Thymus (tissue), 11 donors: ENCODE measurements around the gene SARS2. TPM values are rescaled to one million over a fixed set of nuclear protein-coding genes. Genes with fewer than 3 reads are reported as not detected.

Experiments
- DNase-seq, 9 donors: peaks; one replicate each; pipeline ENCODE4 v3.0.0-alpha.2; 2013; ENCODE audit warnings: low spot score in 9 of 9, low read depth in 6 of 9, missing footprints in 1 of 9
- H3K27ac ChIP-seq, 2 donors: one replicate each; pipeline ENCODE4 v1.5.1; 2013; ENCODE audit warnings: control low read depth in 1 of 2, low read depth in 1 of 2, low read length in 1 of 2, mild to moderate bottlenecking in 1 of 2, moderate library complexity in 1 of 2
- H3K27me3 ChIP-seq, 2 donors: one replicate each; pipeline ENCODE4 v1.5.1; 2013; ENCODE audit warnings: low read length in 1 of 2; ENCODE audit not compliant: control insufficient read depth in 2 of 2, insufficient read depth in 1 of 2
- H3K36me3 ChIP-seq, 2 donors: one replicate each; pipeline ENCODE4 v1.5.1; 2013; ENCODE audit warnings: low read length in 1 of 2, mild to moderate bottlenecking in 1 of 2, moderate library complexity in 1 of 2; ENCODE audit not compliant: control insufficient read depth in 2 of 2, insufficient read depth in 2 of 2
- H3K4me1 ChIP-seq, 2 donors: one replicate each; pipeline ENCODE4 v1.5.1; 2013; ENCODE audit warnings: low read length in 2 of 2; ENCODE audit not compliant: control insufficient read depth in 2 of 2, insufficient read depth in 2 of 2
- H3K4me3 ChIP-seq, 2 donors: one replicate each; pipeline ENCODE4 v1.5.1; 2013; ENCODE audit warnings: low read length in 2 of 2, control low read depth in 1 of 2, mild to moderate bottlenecking in 1 of 2
- H3K9me3 ChIP-seq, 2 donors: one replicate each; pipeline ENCODE4 v1.5.1; 2013; ENCODE audit warnings: low read length in 1 of 2, mild to moderate bottlenecking in 1 of 2; ENCODE audit not compliant: control insufficient read depth in 2 of 2, insufficient read depth in 1 of 2
- WGBS: extraction: QIAGEN DNeasy Blood & Tissue Kit; methylation state at CpG from one replicate; pipeline ENCODE4 v1.1.7; 2013; 5-methylcytosine and 5-hydroxymethylcytosine counted together
- polyA plus RNA-seq: library from polyadenylated mRNA; stranded (reverse); fragments of 200-250 nt; gene quantifications from one replicate; pipeline ENCODE4 v1.2.3, GENCODE V29; 2013
- total RNA-seq: library from RNA; stranded (reverse); fragments of 120-200 nt; gene quantifications from one replicate; pipeline ENCODE4 v1.2.4, GENCODE V29; 2013
- donor health status: healthy.

The SARS2 gene
- total and polyA plus RNA-seq, 2 donors, result 15.0 to 30.9 TPM

DNA sequence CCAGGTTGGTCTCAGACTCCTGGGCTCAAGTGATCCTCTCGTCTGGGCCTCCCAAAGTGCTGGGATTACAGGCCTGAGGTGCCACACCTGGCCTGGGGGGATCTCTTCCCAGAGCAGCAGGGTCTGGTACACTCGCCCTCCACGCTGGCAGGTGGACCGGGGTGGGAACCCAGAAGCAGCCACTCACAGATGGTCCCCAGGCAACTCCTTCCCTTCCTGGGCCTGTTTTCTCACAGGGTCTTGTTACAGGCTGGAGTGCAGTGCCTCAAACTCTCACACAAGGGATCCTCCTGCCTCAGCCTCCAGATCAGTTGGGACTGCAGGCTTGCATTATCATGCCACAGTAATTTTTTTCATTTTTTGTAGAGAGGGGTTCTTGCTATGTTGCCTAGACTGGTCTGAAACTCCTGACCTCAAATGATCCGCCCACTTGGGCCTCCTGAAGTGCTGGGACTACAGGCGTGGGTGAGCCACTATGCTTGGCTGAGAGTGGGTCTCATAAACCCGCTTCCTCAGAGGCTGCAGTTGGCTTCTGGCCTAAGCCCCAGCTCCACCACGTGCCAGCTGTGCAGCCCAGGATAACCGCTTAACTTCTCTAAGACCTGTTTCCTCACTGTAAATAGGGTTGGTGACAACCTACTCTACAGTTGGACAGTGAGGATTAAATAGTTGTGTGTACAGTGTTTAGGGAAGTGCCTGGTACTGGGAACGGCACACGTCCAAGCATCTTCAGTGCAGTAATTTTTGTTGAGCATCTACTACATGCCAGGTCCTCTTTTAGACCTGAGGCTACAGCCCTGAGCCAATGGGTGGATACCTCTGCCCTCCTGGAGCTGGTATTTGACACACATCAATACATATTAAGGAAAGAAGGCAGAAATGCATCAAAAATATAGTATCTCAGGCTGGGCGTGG lies 17.7 kb downstream of the SARS2 start:
- H3K4me1 ChIP-seq, result peaks cover 0 to 7% of the 10 kb centered on the region in 2 donors
- peaks cover 2 to 9% of the 10 kb centered on the region in 2 donors for H3K36me3 ChIP-seq
- WGBS, result 79% methylated on average over 12 of the region's 12 CpGs
- no peak for DNase-seq
- H3K9me3 ChIP-seq, result peaks cover 0 to 6% of the 10 kb centered on the region in 2 donors
- peaks cover 0 to 23% of the 10 kb centered on the region in 2 donors for H3K27me3 ChIP-seq
- H3K27ac ChIP-seq, result no peak overlapping the region
- no peak overlapping the region for H3K4me3 ChIP-seq

DNA sequence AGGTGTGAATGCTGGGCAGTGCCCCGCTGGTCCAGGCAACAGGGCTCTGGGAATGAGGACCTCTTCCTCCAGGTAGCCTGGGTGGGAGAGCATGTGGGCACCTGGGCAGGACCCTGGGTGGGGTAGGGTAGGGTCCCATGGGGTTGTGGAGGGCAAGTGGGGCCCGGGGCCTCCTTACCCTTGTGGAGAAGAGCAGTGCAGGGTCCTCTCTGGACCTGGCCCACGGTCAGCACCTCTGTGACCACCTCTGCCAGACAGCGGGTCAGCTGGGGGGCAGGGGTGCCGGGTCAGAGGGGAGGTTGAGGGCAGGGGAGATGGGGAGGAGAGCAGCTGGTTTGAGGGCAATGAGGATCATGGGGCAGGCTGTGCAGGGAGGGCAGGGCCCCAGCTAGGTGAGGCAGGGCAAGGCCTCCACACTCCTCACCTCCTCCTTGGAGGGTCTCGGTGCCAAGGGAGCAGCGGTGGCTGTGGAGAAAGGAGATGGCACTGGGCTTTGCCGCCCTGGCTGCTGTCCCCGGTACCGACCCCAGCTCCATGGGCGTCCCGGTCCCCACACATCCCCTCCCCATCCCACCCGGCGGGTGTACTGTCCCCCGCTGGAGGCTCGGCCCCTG lies 19.1 kb downstream of the SARS2 start:
- Histone ChIP-seq H3K4me1 (peaks cover 0 to 7% of the 10 kb centered on the region in 2 donors), H3K9me3 (peaks cover 0 to 6% of the 10 kb centered on the region in 2 donors), H3K36me3 (peaks cover 12 to 22% of the 10 kb centered on the region in 2 donors), H3K27ac (no peak overlapping the region), H3K27me3 (peaks cover 0 to 23% of the 10 kb centered on the region in 2 donors), H3K4me3 (no peak overlapping the region)
- WGBS, result 82% methylated on average over 16 of the region's 16 CpGs
- DNase-seq, result no peak

DNA sequence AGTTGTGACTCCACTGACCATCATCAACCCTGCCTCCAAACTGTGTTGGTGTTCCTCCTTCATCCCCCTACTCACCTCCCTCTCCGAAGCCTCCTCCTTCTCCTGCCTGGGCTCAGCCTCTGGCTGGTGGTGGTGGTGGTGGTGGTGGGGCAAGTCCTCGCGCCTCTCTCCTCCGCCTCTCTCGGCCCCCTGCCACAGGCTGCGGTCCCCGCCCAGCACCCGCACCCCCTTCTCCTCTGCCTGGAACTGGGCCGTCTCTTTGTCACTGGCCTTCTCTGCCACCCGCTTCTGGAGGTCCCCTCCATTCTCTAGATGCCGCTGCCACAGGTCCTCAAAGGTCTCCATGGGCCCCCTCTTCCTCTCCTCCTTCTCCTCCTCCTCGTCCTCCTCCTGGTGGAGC lies 20.1 kb downstream of the SARS2 start:
- H3K4me3 ChIP-seq, result no peak overlapping the region
- 96% methylated on average over 12 of the region's 12 CpGs for WGBS
- DNase-seq, result no peak

DNA sequence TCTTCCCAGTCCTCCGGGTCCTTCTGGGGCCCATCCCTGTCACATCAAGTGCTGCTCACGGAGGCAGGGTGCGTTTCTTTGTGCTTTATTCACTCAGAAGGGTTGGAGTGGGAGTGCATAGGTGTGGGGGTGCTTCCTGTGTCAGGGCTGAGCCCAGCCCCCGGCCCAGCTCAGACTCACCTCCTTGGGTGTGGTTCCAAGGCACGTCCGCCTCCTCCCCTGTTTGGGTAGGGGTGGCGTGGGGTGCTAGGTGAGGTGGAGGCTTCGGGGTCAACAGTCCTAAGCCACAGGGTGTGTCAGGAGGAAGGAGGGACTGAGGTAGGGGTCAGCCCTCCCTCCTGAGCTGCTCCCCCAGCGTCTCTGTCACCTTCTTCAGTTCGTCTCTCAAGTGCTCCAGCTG lies 21.7 kb downstream of the SARS2 start:
- Histone ChIP-seq H3K4me3 (no peak overlapping the region), H3K4me1 (peaks cover 0 to 7% of the 10 kb centered on the region in 2 donors), H3K9me3 (peaks cover 0 to 6% of the 10 kb centered on the region in 2 donors), H3K27ac (no peak overlapping the region), H3K27me3 (peaks cover 0 to 23% of the 10 kb centered on the region in 2 donors), H3K36me3 (peaks cover 22 to 36% of the 10 kb centered on the region in 2 donors)
- peak in 1 of 9 donors; percentile 33 for DNase-seq
- 87% methylated on average over 10 of the region's 10 CpGs for WGBS

More for the DNA sequence above, 20.1 kb downstream of the SARS2 start:
- no peak overlapping the region for H3K27ac ChIP-seq
- peaks cover 0 to 6% of the 10 kb centered on the region in 2 donors for H3K9me3 ChIP-seq
- H3K27me3 ChIP-seq, result peaks cover 0 to 23% of the 10 kb centered on the region in 2 donors
- H3K4me1 ChIP-seq, result peaks cover 0 to 7% of the 10 kb centered on the region in 2 donors
- H3K36me3 ChIP-seq, result peaks cover 17 to 24% of the 10 kb centered on the region in 2 donors

DNA sequence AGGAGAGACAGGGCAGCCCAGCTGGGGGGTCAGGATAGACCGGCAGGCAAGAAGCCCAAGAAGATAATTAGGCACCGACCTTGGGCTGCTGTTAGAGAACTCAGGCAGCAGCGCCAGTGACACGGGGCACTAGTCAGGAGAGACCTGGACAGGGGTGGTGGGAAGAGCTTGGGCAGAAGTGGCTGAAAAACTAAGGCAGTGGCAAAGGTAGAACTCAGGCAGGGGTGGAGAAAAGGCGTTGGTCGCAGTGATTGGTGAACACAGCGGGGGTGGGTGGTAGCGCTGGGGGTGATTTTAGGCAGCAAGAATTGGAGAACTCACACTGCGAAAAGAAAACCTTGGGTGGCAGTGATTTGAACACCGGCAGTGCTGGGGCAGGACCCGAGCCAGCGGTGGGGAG lies 22.9 kb downstream of the SARS2 start:
- H3K9me3 ChIP-seq, result peaks cover 0 to 6% of the 10 kb centered on the region in 2 donors
- H3K27me3 ChIP-seq, result peaks cover 0 to 18% of the 10 kb centered on the region in 2 donors
- peaks cover 0 to 7% of the 10 kb centered on the region in 2 donors for H3K4me1 ChIP-seq
- WGBS, result 98% methylated on average over 12 of the region's 12 CpGs
- no peak for DNase-seq
- no peak overlapping the region for H3K4me3 ChIP-seq
- peaks cover 22 to 36% of the 10 kb centered on the region in 2 donors for H3K36me3 ChIP-seq
- no peak overlapping the region for H3K27ac ChIP-seq

DNA sequence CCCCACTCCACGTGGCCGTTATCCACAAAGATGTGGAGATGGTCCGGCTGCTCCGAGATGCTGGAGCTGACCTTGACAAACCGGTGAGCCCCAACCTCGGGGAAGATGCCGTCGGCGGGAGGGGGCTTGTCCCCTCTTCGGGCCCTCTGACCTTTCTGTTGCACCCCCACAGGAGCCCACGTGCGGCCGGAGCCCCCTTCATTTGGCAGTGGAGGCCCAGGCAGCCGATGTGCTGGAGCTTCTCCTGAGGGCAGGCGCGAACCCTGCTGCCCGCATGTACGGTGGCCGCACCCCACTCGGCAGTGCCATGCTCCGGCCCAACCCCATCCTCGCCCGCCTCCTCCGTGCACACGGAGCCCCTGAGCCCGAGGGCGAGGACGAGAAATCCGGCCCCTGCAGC lies 23.3 kb downstream of the SARS2 start:
- peaks cover 0 to 7% of the 10 kb centered on the region in 2 donors for H3K4me1 ChIP-seq
- H3K4me3 ChIP-seq, result no peak overlapping the region
- DNase-seq, result no peak
- H3K27ac ChIP-seq, result no peak overlapping the region
- H3K36me3 ChIP-seq, result peaks cover 22 to 36% of the 10 kb centered on the region in 2 donors
- peaks cover 0 to 6% of the 10 kb centered on the region in 2 donors for H3K9me3 ChIP-seq
- peaks cover 0 to 14% of the 10 kb centered on the region in 2 donors for H3K27me3 ChIP-seq
- 98% methylated on average over 29 of the region's 29 CpGs for WGBS

DNA sequence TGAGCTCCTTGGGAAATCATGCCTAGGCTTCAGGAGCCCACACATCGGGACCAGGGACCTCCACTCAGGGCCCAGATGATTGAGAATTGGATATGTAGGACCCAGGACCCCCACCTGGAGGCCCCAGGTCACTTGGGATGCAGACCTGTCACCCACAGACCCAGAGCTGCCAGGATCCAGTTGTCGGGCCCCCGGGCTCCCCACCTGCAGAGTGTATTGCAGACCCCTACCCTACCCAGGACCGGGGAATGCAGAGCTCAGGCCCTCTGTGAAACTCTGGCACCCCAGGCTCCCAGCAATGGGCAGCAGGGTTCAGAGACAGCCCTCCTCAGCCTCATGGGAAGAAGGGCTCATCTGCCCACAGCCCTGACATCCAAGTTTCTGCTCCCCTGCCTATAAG lies 24.9 kb downstream of the SARS2 start:
- DNase-seq, result no peak
- Histone ChIP-seq H3K9me3 (peaks cover 0 to 5% of the 10 kb centered on the region in 2 donors), H3K27ac (no peak overlapping the region), H3K4me1 (peaks cover 0 to 6% of the 10 kb centered on the region in 2 donors), H3K36me3 (peaks cover 22 to 36% of the 10 kb centered on the region in 2 donors), H3K4me3 (no peak overlapping the region), H3K27me3 (no peaks in the 10 kb centered on the region)
- 98% methylated on average over 4 of the region's 4 CpGs for WGBS

DNA sequence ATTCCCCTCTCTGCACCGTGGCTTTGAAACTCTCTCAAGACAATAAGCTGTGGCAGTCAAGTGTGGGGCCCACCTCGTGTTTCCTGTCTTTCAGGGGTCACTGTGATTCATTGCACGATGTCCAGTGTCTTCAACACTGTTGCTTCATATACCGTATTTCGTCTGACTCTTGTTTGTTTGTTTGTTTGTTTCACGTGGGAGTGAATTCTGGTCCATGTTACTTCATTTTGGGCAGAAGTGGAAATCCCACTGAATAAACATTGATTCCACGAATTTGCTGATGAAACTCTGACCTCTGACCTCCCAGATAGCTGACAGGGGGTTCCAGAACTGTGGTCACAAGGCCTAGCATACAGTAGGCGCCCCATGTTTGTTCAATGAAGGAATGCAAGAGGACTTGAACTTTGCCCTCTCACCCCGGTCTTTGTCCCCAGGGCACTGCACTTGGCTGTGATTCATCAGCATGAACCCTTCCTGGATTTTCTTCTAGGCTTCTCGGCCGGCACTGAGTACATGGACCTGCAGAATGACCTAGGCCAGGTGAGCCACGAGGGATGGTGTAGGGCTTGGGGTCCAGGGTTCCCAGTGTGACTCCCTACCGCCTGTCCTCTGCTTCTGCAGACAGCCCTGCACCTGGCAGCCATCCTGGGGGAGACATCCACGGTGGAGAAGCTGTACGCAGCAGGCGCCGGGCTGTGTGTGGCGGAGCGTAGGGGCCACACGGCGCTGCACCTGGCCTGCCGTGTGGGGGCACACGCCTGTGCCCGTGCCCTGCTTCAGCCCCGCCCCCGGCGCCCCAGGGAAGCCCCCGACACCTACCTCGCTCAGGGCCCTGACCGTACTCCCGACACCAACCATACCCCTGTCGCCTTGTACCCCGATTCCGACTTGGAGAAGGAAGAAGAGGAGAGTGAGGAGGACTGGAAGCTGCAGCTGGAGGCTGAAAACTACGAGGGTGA lies 25.7 kb downstream of the SARS2 start:
- Histone ChIP-seq H3K27me3 (no peaks in the 10 kb centered on the region), H3K4me3 (no peak overlapping the region), H3K4me1 (peaks cover 0 to 9% of the 10 kb centered on the region in 2 donors), H3K9me3 (peaks cover 0 to 5% of the 10 kb centered on the region in 2 donors), H3K36me3 (peaks cover 22 to 36% of the 10 kb centered on the region in 2 donors), H3K27ac (no peak overlapping the region)
- DNase-seq, result no peak
- WGBS, result 97% methylated on average over 35 of the region's 35 CpGs
